Ishikawa (cell line): ENCODE measurements around the gene TNFRSF25.

Experiments used
- CEBPB ChIP-seq: IDR thresholded peaks from 2 replicates; pipeline ENCODE4 v1.6.1; 2012
- CREB1 ChIP-seq: IDR thresholded peaks from 2 replicates; pipeline ENCODE4 v1.6.1; 2012; ENCODE audit warnings: low read depth
- EGR1 ChIP-seq: IDR thresholded peaks from 2 replicates; pipeline ENCODE4 v1.6.1; 2012
- EP300 ChIP-seq: IDR thresholded peaks from 2 replicates; pipeline ENCODE4 v1.6.1; 2012; ENCODE audit warnings: borderline replicate concordance
- FOXM1 ChIP-seq: IDR thresholded peaks from 2 replicates; pipeline ENCODE4 v1.6.1; 2012; ENCODE audit warnings: low read depth, borderline replicate concordance
- RAD21 ChIP-seq: IDR thresholded peaks from 2 replicates; pipeline ENCODE4 v1.6.1; 2012; ENCODE audit warnings: low read depth
- REST ChIP-seq: IDR thresholded peaks from 2 replicates; pipeline ENCODE4 v1.6.1; 2012; ENCODE audit warnings: low read depth, mild to moderate bottlenecking
- TAF1 ChIP-seq: IDR thresholded peaks from 2 replicates; pipeline ENCODE4 v1.6.1; 2012; ENCODE audit warnings: low read depth, mild to moderate bottlenecking
- TCF12 ChIP-seq: IDR thresholded peaks from 2 replicates; pipeline ENCODE4 v1.6.1; 2012; ENCODE audit warnings: low read depth
- TEAD4 ChIP-seq: IDR thresholded peaks from 2 replicates; pipeline ENCODE4 v1.6.1; 2012
- YY1 ChIP-seq: IDR thresholded peaks from 2 replicates; pipeline ENCODE4 v1.6.1; 2012; ENCODE audit warnings: low read depth
- ZBTB7A ChIP-seq: IDR thresholded peaks from 2 replicates; pipeline ENCODE4 v1.6.1; 2012; ENCODE audit warnings: low read depth
- TF ChIP-seq, protein P1 (sequence below): IDR thresholded peaks from 2 replicates; pipeline ENCODE4 v1.6.1; 2012

GRCh38 chr1:6515771-6516170 lies 49.8 kb upstream of the TNFRSF25 start:
- TF ChIP-seq REST (no peak), EGR1 (no peak), TCF12 (no peak), CEBPB (no peak), YY1 (no peak), ZBTB7A (no peak), TAF1 (no peak), RAD21 (no peak), EP300 (no peak), FOXM1 (no peak), TEAD4 (no peak), CREB1 (no peak)
- TF ChIP-seq, protein P1, sequence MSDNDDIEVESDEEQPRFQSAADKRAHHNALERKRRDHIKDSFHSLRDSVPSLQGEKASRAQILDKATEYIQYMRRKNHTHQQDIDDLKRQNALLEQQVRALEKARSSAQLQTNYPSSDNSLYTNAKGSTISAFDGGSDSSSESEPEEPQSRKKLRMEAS: no peak
